Activated CD4-positive, alpha-beta T cell treated with anti-CD3 and anti-CD28 coated beads for 4 hours (primary cell): Measurements from ENCODE around the gene IFT57.
A peak's percentile ranks its signal among the peaks of the same experiment; 100 is the strongest.
"Not testable (repeated sequence)": the region's sequence is repeated elsewhere in the genome, so short reads cannot be mapped to it uniquely, and the experiment has no call there.

Experiments
- DNase-seq, 2 donors: peaks; one replicate each; pipeline ENCODE4 v3.0.0-alpha.2; 2020

IFT57 gene, protein sequence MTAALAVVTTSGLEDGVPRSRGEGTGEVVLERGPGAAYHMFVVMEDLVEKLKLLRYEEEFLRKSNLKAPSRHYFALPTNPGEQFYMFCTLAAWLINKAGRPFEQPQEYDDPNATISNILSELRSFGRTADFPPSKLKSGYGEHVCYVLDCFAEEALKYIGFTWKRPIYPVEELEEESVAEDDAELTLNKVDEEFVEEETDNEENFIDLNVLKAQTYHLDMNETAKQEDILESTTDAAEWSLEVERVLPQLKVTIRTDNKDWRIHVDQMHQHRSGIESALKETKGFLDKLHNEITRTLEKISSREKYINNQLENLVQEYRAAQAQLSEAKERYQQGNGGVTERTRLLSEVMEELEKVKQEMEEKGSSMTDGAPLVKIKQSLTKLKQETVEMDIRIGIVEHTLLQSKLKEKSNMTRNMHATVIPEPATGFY

DNA sequence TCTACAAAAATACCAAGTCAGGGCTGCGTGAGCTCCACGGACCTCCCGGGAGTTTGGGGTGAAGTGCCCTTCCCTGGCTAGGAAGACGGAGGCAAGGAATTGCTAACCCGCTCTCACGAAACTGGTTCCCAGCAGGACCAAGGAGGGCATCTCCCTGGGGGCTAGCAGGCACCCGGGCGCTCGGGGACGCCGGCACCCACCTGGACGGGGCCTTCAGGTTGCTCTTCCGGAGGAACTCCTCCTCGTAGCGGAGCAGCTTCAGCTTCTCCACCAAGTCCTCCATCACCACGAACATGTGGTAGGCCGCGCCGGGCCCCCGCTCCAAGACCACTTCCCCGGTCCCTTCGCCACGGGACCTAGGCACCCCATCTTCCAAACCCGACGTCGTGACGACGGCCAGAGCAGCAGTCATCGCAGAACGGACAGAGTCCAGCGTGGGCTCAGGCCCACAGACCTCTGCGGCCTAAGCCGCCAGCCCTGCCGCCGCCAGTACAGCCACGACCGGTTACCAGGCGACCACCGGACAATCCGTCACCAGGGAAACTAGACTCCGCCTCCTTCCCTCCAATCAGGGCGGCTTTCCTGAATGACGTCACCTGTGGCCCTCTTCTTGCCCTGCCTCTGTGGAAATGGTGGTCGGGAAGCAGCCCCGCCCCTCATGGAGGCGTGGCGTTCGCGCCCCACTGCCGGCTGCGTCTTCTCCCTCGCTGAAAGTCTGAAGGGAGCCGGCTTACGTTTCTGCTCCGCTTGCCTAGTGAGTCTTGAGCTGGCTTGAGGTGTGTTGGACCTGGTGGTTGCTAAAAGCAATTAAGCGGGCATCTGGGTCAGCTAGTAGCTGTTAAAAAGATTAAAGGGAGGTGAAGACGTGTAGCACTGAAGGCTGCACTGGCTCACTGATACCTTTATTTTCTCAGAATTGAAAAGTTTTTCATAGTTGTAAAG, at the start of gene IFT57:
Gene IFT57 (minus strand): TSS at position 514 of the 942 bp plus-strand sequence. CDS start 102 bp downstream, at position 412.
- DNase-seq, result peak; percentile 93 to 95

DNA sequence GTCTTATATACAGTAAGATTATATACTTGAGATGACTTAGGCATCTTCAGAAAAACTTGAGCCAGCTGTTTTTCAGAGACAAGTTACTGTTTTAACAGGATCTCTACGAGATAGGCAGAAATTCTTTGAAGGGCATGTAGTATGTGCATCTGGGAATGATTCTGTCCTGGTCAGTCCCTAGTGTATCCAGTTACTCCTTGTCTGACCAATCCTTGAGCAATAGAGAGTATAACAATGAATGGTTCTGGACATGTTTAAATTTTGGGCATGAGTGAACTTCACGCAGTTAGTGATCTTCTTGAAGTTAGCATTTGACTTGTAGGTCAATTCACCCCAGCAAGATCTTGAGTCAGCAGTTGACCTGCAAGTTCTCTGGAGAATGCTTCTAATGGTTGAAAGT, 49.4 kb upstream of the IFT57 start:
- DNase-seq, result no peak

DNA sequence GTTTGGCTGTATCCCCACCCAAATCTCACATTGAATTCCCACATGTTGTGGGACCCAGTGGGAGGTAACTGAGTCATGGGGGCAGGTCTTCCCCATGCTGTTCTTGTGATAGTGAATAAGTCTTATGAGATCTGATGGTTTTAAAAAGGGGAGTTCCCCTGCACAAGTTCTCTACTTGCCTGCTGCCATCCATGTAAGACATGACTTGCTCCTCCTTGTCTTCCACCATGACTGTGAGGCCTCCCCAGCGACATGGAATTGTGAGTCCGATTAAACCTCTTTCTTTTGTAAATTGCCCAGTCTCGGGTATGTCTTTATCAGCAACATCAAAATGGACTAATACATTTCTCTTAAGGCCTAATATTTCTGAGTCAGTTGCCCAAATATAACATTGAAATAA, 46.0 kb upstream of the IFT57 start:
- DNase-seq, result not testable (repeated sequence)

DNA sequence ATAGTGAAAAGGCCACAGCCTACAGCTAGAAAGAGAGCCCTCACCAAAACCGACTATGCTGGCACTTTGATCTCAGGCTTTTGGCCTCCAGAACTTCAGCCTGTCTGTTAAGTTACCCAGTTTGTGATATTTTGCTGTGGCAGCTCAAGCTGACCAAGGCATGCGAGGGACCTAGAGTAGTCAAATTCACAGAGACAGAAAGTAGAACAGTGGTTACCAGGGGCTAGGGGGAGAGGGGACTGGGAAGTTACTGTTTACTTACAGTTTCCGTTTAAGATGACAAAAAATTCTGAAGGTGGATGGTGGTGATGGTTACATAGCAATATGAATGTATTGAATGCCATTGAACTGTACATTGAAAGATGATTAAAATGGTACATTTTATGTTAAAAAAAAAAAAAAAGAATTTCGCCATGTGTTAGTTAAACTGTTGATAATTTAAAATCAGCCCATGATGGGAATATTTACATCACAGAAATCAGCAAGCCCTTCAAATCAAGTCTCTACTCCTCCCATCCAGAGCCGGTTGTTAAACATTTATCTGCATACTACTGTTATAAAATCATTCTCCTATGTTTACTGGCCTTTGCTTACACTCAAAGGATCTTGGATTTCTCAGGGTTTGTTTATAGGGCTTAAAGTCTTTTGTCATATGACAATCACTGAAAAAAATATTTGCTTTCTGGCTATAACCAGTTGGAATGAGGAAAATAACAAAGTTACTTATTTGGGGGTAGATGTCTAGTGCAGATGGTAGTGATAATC, 42.5 kb upstream of the IFT57 start:
- DNase-seq, result not testable (repeated sequence)

DNA sequence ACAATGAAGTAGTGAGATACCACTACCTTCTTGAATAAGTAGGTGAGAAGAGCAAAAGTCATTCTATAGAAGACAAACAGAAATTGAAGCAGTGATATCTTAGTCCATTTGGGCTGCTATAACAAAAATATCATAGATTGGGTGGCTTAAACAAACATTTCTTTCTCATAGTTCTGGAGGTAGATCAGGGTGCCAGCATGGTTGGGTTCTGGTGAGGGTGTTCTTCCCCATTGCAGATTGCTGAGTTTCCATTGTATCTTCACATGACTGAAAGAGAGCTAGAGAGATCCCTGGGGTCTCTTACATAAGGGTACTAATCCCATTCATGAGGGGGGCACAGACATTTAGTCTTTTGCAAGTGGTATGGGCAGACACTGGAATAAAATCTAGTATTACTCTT, 32.9 kb upstream of the IFT57 start:
- no peak for DNase-seq

DNA sequence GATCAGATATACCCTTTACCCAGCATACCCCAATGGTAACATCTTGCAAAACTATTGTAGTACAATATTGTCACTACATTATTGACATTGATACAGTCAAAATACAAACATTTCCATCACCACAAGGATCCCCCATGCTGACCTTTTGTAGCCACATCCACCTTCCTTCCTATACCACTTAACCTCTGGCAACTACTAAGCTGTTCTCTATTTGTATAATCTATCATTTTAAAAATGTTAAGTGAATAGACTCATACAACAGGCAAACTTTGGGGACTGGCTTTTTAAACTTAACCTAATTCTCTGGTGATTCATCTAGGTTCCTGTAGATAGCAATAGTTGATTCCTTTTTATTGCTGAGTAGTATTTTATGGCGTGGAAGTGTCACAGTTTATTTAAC, 29.6 kb upstream of the IFT57 start:
- DNase-seq, result no peak

DNA sequence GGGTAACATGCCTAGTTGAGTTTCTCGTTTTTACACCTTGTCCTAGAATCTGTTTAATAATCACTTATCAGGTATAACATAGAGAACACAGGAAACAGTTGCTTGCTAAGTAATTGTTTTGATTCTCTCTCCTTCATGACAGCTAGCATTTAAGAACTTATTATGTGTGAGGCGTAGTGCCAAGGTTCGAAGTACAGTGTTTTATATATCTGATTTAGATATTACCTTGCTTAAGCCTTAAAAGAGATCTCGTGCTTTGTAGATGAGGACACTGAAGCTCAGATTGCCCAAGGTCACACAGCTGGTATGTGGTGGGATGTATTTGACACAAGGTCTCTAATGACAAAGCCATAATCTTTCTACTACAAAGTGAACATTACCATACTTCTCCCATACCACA, 29.0 kb upstream of the IFT57 start:
- no peak for DNase-seq

DNA sequence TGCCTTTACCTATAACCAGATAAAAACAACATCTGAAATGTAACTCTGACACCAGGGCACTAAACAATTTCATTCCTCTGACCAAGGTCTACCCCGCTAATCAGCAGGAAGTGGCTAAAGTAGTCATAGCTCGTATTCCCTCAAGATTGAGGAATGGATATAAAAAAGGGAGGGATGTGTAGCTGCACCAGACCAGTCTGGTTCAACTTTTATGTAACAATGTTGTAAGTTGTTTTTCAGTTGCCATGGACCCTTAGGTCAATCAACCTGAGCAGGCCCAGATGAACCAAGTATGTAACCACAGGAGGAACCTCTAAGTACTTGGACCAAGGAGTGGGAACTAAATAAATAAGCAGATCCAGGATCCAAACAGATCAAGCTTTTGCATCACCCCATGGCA, 28.4 kb upstream of the IFT57 start:
- DNase-seq, result no peak

DNA sequence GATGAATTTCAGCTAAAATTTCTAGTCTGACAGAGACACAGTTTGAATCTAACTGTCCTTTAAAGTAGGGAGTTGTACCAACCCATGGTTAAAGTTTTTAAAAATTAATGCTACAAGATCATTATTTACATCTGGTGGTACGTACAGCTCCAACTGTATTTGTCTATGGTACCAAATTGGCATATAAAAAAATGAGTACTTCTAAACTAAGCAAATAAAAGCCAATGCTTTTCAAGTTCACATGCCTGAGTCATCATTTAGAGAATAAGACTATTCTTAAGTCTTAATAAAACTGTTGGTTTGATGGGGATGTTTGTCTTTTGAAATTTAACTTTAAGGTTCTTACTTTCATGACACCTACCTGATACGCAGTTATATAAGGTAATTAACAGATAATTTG, 21.0 kb upstream of the IFT57 start:
- DNase-seq, result no peak

DNA sequence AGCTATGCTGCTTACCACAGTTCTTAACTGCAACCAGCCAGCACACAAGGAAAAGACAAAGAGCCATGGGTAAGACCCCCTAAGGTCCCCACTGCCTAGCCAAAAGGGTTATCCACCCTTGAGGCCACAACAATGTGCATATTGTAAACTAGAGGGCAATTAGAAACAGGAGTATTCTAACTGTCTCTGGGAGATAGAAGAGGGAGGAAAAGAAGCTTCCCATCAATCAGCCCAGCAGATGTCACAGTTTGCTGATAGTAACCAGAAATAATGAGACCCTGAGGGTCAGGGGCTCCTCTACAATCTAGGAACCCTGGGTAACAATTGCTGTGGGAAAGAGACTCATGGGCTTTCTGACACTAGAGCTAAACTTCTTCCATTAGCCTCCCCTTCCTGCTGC, 20.6 kb upstream of the IFT57 start:
- DNase-seq, result no peak

DNA sequence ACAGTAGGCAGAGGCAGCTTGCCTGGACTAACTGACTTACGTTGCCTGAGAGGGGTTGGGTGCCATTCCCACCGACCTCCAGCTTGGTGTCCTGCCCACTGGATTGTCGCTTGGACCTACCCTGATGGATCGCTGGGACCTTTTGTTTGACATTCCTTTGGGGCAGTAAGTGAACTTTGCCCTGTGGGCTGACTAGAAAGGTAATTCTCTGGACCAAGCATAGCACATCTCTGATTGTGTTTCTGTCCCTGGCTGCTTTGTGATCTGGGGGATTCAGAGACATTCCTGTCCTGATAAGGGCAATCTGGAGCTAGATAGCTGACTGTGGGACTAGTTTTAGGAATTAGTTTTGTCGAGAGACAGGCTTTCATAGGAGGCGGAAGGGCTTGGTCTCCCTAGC, 19.5 kb upstream of the IFT57 start:
- no peak for DNase-seq

DNA sequence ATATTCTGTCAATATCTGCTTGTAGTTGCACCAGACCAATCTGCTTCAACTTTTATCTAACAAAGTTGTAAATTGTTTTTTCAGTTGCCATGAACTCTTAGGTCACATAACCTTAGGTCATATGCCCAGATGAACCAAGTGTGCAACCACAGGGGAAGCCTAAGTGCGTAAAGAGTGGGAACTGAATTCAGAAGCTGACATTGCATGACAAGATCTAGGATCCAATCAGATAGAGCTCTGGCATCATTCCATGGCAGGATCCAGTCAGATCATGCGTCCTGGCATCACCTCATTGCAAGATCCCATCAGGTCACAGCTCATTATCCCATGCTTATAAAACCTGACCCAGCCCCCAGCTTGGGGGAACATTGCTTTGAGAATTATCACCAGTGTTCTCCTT, 18.9 kb upstream of the IFT57 start:
- DNase-seq, result no peak

DNA sequence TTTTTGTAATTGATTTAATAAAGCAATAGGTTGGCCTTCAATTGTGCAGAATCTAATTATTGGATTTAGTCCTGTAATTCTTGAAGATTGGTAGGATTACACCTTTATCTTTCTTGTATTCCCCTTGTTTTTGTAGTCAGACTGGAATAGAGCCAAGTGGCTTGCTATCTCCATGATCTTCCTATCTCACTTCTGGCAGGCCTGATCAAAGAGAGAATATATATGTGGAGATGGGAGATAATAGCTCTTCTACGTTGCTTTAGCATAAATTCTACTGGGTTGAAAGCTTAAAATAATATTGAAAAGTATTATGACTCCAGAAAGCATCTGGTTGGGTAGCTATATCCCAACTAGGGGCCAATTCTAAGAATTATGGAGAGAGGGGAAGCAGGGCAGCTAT, 16.9 kb upstream of the IFT57 start:
- no peak for DNase-seq

DNA sequence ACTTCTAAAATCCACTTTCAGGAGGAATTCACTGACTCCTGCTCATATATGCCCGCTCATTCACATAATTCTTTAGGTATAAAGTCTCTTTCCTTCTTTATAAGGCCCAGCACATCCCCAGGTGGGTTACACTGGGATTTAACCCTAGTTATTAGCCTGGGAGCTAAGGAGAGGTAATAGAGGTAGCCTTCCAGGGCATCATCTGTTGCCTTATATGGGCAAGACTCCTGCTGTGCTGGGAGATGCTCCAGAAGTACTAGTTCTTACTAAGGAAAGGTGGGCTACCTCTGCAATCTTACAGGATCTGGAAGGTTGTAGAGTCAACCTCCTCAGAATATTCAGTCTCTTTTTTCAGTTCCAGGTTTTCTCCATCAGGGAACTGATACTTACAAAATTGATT, 13.1 kb upstream of the IFT57 start:
- DNase-seq, result no peak

DNA sequence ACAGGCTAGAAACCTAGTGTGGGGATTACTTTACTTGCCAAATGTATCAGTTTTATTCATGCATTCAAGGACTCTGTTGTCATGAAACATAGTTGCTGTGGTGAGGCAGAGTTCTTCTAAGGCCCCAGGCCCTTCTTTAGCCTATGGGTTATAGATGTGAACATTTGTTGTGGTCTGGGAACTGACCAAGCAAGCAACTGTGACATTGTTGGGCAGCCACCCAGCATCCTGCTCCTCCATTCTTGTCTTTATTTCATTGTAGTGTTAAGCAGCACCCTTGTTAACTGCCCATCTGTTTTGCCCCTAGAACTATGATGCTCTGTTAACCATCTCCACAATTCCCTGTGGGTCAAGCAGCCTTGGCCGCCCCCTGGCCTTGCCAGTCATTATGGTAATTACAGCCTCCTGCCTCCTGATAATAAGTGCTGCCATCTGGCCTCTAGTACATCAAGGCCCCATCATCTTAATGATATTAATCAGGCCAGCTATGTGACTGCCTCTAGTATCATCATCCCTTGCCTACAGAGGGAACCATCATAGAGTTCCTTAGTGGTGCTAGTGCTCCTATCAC, 12.2 kb upstream of the IFT57 start:
- DNase-seq, result no peak

DNA sequence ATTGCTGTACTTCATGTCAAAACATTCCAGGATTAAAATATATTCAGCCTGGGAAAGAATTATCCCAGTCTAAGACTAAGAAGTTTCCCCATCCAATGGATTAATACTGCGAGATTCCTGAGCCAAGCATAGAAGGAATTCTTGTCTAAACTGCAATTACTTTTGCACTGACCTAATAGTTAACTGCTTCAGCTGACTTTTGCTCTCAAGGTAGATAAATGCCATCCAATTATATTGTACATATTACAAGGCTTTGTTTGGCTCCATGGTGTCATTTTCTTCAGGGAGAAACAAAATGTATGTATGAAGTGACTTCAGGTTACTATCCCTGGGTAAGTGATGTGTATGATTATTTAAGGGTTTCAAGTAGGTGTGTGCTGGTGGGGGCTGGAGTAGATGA, 6.1 kb upstream of the IFT57 start:
- DNase-seq, result no peak

DNA sequence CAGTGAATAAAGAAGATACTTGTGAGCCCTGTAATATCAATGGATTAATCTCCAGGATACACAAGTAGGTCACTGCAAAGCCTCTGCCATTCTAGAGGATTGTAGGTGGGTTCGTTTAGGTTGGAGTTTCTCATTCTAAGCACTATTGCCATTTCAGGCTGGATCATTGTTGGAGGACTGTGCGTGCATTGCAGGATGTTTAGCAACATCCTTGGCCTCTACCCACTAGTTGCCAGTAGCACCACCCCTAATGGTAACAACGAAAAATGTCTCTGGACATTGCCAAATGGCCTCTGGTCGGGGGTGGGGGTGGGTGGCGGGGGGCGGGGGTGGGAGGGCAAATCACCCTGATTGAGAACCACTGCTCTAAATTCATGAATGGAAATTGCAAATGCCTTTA, 4.9 kb upstream of the IFT57 start:
- DNase-seq, result no peak

DNA sequence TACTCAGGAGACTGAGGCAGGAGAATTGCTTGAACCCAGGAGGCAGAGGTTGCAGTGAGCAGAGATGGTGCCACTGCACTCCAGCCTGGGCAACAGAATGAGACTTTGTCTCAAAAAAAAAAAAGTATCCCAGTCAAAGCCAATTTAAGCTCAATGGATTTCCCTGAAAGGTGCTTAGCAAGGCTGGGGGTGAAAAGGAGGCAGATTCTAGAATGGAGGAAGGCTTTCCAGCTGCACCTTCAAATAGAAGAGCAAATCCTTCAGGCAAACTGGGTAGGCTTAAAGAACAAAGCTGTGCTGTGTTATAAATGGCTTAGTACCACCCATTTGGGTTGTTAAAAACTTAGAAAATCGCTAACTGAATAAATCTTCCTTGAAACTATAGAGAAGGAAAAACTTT, 3.0 kb upstream of the IFT57 start:
- DNase-seq, result no peak

DNA sequence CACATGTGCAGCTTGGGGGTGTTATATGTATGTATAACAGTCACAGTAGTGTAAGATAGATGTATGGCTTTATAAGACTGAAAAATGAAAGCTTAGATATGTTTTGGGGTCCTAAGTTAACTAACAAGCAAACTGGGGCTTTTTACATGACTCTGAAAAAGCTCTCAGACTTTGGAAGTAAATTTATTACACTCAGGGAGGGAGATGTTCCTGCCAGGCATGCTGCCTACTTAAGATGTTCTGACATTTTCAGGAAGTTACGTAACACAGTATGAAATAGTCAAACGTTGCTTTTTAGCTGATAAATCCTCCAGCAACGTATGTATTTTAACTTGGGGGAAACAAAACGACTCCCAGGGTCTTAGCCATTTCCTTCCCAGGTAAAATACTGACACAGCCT, 1.7 kb upstream of the IFT57 start:
- DNase-seq, result no peak

DNA sequence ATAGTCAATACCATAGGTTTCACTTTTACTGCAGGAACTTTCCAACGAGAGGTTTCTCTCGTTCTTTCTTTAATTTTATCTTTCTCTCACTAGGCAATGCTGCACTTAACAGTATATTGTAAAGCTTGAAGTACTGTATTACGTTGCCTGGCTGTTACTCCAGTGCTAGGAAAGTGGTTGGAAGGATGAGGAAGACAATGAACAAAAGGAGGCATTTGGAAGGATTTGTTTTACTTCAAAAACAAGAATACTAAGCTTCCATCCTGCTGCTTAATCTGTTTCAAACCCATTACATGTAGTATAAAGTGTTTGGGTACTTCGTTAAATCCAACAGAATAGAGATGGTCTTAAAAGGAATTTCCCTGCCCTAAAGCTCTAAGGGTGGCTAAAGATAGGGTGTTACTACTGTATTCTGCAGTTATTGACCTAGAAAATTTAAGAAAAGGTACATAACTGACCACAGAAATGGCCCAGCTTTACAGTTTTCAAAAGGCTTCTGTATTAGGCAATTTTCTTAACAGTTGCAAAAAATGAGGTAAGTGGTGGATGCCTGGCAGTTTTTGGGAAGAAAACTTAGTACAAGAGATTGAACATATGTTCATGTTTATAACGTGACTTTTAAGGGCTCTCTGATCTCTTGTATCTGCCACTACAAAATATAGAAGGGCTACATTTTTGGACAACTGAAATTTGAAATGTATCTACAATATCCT, 785 bp upstream of the IFT57 start:
- DNase-seq, result no peak

DNA sequence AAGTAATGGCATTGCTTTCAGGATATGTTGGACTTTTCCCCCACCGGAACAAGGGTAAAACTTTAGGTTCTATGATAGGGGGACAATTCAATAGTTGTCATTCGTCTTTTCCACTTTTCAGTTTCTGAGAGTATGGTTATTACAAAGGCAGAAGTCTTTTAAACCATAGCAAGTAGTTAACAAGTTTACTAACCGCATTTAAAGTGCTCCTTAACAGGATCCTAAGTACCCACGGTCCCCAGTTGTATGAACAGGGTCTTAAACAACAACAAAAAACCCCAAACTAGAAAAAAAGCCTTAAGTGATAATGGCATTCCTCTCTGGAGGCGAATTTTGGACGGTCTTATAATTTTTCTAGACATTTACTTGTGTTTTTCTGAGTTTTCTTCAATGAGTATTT, 831 bp downstream of the IFT57 start:
- no peak for DNase-seq

DNA sequence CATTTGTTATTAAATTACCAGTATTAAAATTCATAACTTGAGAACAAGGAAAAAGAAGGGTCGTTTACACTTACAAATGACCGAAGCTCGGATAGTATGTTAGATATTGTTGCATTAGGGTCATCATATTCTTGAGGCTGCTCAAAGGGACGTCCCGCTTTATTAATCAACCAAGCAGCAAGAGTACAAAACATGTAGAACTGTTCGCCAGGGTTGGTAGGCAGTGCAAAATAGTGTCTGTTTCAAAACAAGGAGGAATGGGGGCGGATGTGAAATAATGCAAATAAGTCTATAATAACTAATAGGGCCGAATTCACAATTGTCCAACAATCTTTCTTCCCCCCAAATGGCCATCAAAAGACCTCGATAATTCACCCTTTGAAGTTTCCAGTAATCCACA, 2.9 kb downstream of the IFT57 start:
- DNase-seq, result no peak
